HepG2 (cell line): ENCODE data around the gene AFAP1L2. TPM values are rescaled to one million over a fixed set of nuclear protein-coding genes. Genes with fewer than 3 reads are reported as not detected.
A peak's percentile ranks its signal among the peaks of the same experiment; 100 is the strongest.

Experiments
- NCOA2 ChIP-seq: sonication (generic); formaldehyde crosslinking; IDR thresholded peaks from 2 replicates; pipeline ENCODE4 v1.8.0; 2022; ENCODE audit warnings: inconsistent platforms
- NONO ChIP-seq, 2 experiments: fragments of 450-650 bp in 1 of 2; sonication (generic) in 1 of 2; formaldehyde crosslinking in 1 of 2; IDR thresholded peaks in 1 of 2; conservative IDR thresholded peaks in 1 of 2; 2 replicates each; pipeline versions ENCODE4 v1.6.1 to v1.8.0; 2017 to 2022; ENCODE audit warnings: mild to moderate bottlenecking in 1 of 2, missing genetic modification reagents in 1 of 2, moderate library complexity in 1 of 2
- RAD21 ChIP-seq: fragments of 450-650 bp; formaldehyde crosslinking; IDR thresholded peaks from 2 replicates; pipeline ENCODE4 v1.5.0; 2020; ENCODE audit warnings: mild to moderate bottlenecking
- ZNF317 ChIP-seq: sonication (generic); formaldehyde crosslinking; IDR thresholded peaks from 2 replicates; pipeline ENCODE4 v1.5.0; 2020; ENCODE audit warnings: mild to moderate bottlenecking, missing genetic modification reagents
- polyA plus RNA-seq, 8 experiments: library from polyadenylated mRNA; depleted of rRNA in 3 of 8; stranded (reverse) in 7 of 8; unstranded in 1 of 8; fragments of >200 nt; fragmentation: Illumina TruSeq in 4 of 8; extraction: Trizol in 4 of 8; gene quantifications; 2 replicates each; pipeline versions ENCODE4 v1.2.1 to v1.2.3, GENCODE V29; 2011 to 2016; ENCODE audit warnings: low read depth in 4 of 8, missing spikeins in 1 of 8, mixed read lengths in 1 of 8; ENCODE audit not compliant: insufficient read depth in 1 of 8
- total RNA-seq, 5 experiments: library from RNA; depleted of rRNA; stranded (reverse); fragments of >200 nt; fragmentation: Illumina TruSeq; extraction: Trizol; gene quantifications; 2 replicates each; pipeline ENCODE4 v1.2.3, GENCODE V29; 2016; ENCODE audit warnings: low read depth in 1 of 5
- TF ChIP-seq, protein P1 (sequence below): sonication (generic); formaldehyde crosslinking; IDR thresholded peaks from 2 replicates; pipeline ENCODE4 v1.4.0; 2020; ENCODE audit warnings: missing genetic modification reagents, borderline replicate concordance
- TF ChIP-seq, protein P2 (sequence below): sonication (generic); formaldehyde crosslinking; IDR thresholded peaks from 2 replicates; pipeline ENCODE4 v1.4.0; 2020; ENCODE audit warnings: mild to moderate bottlenecking, missing genetic modification reagents
- TF ChIP-seq, protein P3 (sequence below): sonication (generic); formaldehyde crosslinking; IDR thresholded peaks from 2 replicates; pipeline ENCODE4 v1.4.0; 2020; ENCODE audit warnings: missing genetic modification reagents

AFAP1L2 gene
- total and polyA plus RNA-seq, 2 of the 13 experiments (the other 11 are each of a cell fraction or from before 2014, with no cell fraction given) = not detected

DNA sequence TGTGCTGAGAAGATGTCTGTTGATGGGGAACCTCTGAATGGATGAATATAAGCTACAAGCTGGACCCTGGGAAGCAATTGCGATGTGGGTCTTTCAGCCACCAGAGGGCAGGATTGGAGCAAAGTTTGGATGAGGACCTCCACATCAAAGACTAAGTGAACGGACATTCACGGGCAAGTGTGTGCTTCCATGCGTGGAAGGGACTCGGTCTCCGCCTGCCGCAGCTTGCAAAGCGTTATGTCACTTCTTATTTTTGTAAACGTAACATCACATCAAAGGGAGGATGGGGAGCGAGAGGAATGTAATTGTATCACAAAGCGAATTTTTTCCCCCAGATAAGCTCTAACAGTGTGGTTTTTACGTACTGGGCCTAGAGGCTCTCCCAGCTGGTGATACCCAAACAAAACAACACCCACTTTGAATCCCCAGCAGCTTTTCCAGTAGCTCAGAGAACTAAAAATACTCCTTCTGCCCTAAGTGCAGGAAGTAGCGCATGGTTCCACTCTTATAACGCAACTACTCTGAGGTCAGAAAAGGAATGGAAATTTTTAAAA, 100.2 kb downstream of the AFAP1L2 start (continued):
- TF ChIP-seq, protein P1, sequence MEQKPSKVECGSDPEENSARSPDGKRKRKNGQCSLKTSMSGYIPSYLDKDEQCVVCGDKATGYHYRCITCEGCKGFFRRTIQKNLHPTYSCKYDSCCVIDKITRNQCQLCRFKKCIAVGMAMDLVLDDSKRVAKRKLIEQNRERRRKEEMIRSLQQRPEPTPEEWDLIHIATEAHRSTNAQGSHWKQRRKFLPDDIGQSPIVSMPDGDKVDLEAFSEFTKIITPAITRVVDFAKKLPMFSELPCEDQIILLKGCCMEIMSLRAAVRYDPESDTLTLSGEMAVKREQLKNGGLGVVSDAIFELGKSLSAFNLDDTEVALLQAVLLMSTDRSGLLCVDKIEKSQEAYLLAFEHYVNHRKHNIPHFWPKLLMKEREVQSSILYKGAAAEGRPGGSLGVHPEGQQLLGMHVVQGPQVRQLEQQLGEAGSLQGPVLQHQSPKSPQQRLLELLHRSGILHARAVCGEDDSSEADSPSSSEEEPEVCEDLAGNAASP = 0 out of 2 replicates have a peak, but pooled peaks have one; percentile 10
- TF ChIP-seq, protein P2, sequence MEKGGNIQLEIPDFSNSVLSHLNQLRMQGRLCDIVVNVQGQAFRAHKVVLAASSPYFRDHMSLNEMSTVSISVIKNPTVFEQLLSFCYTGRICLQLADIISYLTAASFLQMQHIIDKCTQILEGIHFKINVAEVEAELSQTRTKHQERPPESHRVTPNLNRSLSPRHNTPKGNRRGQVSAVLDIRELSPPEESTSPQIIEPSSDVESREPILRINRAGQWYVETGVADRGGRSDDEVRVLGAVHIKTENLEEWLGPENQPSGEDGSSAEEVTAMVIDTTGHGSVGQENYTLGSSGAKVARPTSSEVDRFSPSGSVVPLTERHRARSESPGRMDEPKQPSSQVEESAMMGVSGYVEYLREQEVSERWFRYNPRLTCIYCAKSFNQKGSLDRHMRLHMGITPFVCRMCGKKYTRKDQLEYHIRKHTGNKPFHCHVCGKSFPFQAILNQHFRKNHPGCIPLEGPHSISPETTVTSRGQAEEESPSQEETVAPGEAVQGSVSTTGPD (CRISPR knock-in tag) = no peak
- TF ChIP-seq, protein P3, sequence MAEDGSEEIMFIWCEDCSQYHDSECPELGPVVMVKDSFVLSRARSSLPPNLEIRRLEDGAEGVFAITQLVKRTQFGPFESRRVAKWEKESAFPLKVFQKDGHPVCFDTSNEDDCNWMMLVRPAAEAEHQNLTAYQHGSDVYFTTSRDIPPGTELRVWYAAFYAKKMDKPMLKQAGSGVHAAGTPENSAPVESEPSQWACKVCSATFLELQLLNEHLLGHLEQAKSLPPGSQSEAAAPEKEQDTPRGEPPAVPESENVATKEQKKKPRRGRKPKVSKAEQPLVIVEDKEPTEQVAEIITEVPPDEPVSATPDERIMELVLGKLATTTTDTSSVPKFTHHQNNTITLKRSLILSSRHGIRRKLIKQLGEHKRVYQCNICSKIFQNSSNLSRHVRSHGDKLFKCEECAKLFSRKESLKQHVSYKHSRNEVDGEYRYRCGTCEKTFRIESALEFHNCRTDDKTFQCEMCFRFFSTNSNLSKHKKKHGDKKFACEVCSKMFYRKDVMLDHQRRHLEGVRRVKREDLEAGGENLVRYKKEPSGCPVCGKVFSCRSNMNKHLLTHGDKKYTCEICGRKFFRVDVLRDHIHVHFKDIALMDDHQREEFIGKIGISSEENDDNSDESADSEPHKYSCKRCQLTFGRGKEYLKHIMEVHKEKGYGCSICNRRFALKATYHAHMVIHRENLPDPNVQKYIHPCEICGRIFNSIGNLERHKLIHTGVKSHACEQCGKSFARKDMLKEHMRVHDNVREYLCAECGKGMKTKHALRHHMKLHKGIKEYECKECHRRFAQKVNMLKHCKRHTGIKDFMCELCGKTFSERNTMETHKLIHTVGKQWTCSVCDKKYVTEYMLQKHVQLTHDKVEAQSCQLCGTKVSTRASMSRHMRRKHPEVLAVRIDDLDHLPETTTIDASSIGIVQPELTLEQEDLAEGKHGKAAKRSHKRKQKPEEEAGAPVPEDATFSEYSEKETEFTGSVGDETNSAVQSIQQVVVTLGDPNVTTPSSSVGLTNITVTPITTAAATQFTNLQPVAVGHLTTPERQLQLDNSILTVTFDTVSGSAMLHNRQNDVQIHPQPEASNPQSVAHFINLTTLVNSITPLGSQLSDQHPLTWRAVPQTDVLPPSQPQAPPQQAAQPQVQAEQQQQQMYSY = no peak
- TF ChIP-seq NONO (IDR thresholded peaks at IDR 0.05) (no peak), NONO (CRISPR knock-in tag; conservative IDR thresholded peaks at IDR 0.05) (0 out of 2 replicates have a peak, but pooled peaks have one; percentile 24), ZNF317 (CRISPR knock-in tag) (no peak), NCOA2 (CRISPR knock-in tag) (0 out of 2 replicates have a peak, but pooled peaks have one; percentile 14), RAD21 (CRISPR knock-in tag) (peak; percentile 68)
